Neural progenitor cell (in vitro differentiated cells): ENCODE measurements around the gene RIPOR3. TPM values are rescaled to one million over a fixed set of nuclear protein-coding genes. Genes with fewer than 3 reads are reported as not detected.

ENCODE experiments used
- DNase-seq: peaks from one replicate; pipeline ENCODE4 v3.0.0-alpha.2; 2016; ENCODE audit warnings: low spot score
- H2AFZ ChIP-seq: fragments of 200-600 bp; sonication (generic); replicated peaks from 2 replicates; pipeline ENCODE4 v1.6.1; 2016; ENCODE audit warnings: antibody characterized with exemption
- H3F3A ChIP-seq: fragments of 200-600 bp; sonication (generic); 2 replicates; pipeline ENCODE4 v1.6.1; 2016; ENCODE audit warnings: antibody characterized with exemption, low read depth
- H3K27ac ChIP-seq: fragments of 200-600 bp; sonication (generic); 2 replicates; pipeline ENCODE4 v1.5.1; 2016; ENCODE audit warnings: mild to moderate bottlenecking
- H3K27me3 ChIP-seq: fragments of 200-600 bp; sonication (generic); 2 replicates; pipeline ENCODE4 v1.6.1; 2016; ENCODE audit warnings: mild to moderate bottlenecking, moderate library complexity
- H3K36me3 ChIP-seq: fragments of 200-600 bp; sonication (generic); 2 replicates; pipeline ENCODE4 v1.5.1; 2016
- H3K4me1 ChIP-seq: fragments of 200-600 bp; sonication (generic); 2 replicates; pipeline ENCODE4 v1.6.1; 2016; ENCODE audit warnings: mixed run types
- H3K4me2 ChIP-seq: fragments of 200-600 bp; sonication (generic); 2 replicates; pipeline ENCODE4 v1.6.1; 2016
- H3K4me3 ChIP-seq: fragments of 200-600 bp; sonication (generic); 2 replicates; pipeline ENCODE4 v1.5.1; 2016
- H3K79me2 ChIP-seq: fragments of 200-600 bp; sonication (generic); 2 replicates; pipeline ENCODE4 v1.6.1; 2016; ENCODE audit warnings: low read depth
- H3K9ac ChIP-seq: fragments of 200-600 bp; sonication (generic); 2 replicates; pipeline ENCODE4 v1.6.1; 2016
- H3K9me3 ChIP-seq: fragments of 200-600 bp; sonication (generic); 2 replicates; pipeline ENCODE4 v1.5.1; 2016; ENCODE audit warnings: low read depth
- H4K20me1 ChIP-seq: fragments of 200-600 bp; sonication (generic); 2 replicates; pipeline ENCODE4 v1.6.1; 2016; ENCODE audit warnings: low read depth
- H3K27ac Mint-ChIP-seq: 3 replicates; pipeline ENCODE4 v1.8.0; 2021; ENCODE audit warnings: mixed read lengths
- H3K27me3 Mint-ChIP-seq: 2 replicates; pipeline ENCODE4 v1.8.0; 2022; ENCODE audit warnings: low read depth, mild to moderate bottlenecking, inconsistent platforms, moderate library complexity, mixed read lengths; ENCODE audit not compliant: insufficient read depth
- H3K36me3 Mint-ChIP-seq: 3 replicates; pipeline ENCODE4 v1.8.0; 2021; ENCODE audit warnings: mixed read lengths
- H3K4me1 Mint-ChIP-seq: 3 replicates; pipeline ENCODE4 v1.8.0; 2021; ENCODE audit warnings: mixed read lengths
- H3K4me3 Mint-ChIP-seq: 3 replicates; pipeline ENCODE4 v1.8.0; 2021; ENCODE audit warnings: mild to moderate bottlenecking, moderate library complexity, mixed read lengths
- H3K9me3 Mint-ChIP-seq: 3 replicates; pipeline ENCODE4 v1.8.0; 2020; ENCODE audit warnings: mixed read lengths
- EZH2 ChIP-seq: fragments of 200-600 bp; sonication (generic); IDR thresholded peaks from 2 replicates; pipeline ENCODE4 v1.6.1; 2017; ENCODE audit warnings: antibody characterized with exemption, mild to moderate bottlenecking, moderate library complexity
- EZH2phosphoT487 ChIP-seq: fragments of 200-600 bp; sonication (generic); IDR thresholded peaks from 2 replicates; pipeline ENCODE4 v1.6.1; 2017; ENCODE audit warnings: antibody characterized with exemption
- total RNA-seq: library from RNA; depleted of rRNA; stranded (reverse); fragments of >200 nt; gene quantifications from 2 replicates; pipeline ENCODE4 v1.2.3, GENCODE V29; 2015; ENCODE audit warnings: low replicate concordance
- TF ChIP-seq, protein P1 (sequence below): fragments of 200-600 bp; sonication (generic); IDR thresholded peaks from 2 replicates; pipeline ENCODE4 v1.5.1; 2017; ENCODE audit warnings: antibody characterized with exemption, mild to moderate bottlenecking

Gene RIPOR3
- total RNA-seq, 1 donor from 2014 or later = 1.2 TPM

DNA sequence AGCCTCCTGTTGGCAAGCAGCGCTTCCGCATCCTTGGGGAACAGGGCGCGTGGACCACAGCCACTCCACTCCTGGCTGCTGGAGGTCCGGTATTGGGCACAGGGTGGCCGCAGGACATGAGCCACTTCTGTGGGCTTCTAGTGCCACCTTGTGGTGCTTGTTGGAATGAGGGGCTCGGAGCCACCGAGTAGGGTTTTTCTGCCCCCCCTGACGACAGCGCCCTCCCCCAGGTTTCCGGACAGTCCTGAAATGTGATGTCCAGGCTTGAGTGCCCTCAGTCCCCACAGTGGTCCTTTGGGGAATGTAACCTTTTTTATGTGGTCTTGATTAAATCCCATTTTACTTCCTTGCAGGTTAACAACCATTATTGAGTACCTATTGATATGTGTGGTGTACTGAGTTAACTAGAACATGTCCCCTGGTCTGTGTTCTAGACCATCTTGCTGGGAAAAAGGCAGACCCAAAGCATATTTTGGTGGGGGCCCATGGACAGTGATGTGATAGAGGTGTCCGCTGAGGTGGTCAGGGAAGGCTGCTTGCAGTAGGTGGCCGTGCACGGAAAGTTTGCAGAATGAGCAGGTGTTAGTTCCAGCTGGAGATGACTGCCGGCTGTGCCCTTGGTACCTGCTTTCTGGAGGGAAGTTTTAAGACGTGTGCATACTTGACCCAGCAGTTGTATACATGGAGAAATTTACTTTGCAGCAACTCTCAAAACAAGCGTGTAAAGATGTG lies 111.2 kb downstream of the RIPOR3 start:
- Histone ChIP-seq H3K27ac (no peak overlapping the region), H3K27me3 (no peaks in the 10 kb centered on the region), H3K9ac (no peak overlapping the region), H3K36me3 (no peaks in the 10 kb centered on the region), H3K4me2 (no peak overlapping the region), H3K4me3 (no peak overlapping the region), H4K20me1 (peaks cover 11% of the 10 kb centered on the region), H2AFZ (no peak overlapping the region), H3K4me1 (peaks cover 10% of the 10 kb centered on the region), H3K79me2 (no peaks in the 10 kb centered on the region), H3F3A (peaks cover 4% of the 10 kb centered on the region), H3K9me3 (no peaks in the 10 kb centered on the region)
- peak; percentile 78 for DNase-seq
- Mint-ChIP-seq H3K4me1 (no peaks in the 10 kb centered on the region), H3K27me3 (peaks cover 2% of the 10 kb centered on the region), H3K27ac (no peak overlapping the region), H3K36me3 (peaks cover 26% of the 10 kb centered on the region), H3K9me3 (no peaks in the 10 kb centered on the region), H3K4me3 (no peak overlapping the region)
- TF ChIP-seq EZH2phosphoT487 = no peak
- TF ChIP-seq, protein P1, sequence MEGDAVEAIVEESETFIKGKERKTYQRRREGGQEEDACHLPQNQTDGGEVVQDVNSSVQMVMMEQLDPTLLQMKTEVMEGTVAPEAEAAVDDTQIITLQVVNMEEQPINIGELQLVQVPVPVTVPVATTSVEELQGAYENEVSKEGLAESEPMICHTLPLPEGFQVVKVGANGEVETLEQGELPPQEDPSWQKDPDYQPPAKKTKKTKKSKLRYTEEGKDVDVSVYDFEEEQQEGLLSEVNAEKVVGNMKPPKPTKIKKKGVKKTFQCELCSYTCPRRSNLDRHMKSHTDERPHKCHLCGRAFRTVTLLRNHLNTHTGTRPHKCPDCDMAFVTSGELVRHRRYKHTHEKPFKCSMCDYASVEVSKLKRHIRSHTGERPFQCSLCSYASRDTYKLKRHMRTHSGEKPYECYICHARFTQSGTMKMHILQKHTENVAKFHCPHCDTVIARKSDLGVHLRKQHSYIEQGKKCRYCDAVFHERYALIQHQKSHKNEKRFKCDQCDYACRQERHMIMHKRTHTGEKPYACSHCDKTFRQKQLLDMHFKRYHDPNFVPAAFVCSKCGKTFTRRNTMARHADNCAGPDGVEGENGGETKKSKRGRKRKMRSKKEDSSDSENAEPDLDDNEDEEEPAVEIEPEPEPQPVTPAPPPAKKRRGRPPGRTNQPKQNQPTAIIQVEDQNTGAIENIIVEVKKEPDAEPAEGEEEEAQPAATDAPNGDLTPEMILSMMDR = peak; percentile 89

DNA sequence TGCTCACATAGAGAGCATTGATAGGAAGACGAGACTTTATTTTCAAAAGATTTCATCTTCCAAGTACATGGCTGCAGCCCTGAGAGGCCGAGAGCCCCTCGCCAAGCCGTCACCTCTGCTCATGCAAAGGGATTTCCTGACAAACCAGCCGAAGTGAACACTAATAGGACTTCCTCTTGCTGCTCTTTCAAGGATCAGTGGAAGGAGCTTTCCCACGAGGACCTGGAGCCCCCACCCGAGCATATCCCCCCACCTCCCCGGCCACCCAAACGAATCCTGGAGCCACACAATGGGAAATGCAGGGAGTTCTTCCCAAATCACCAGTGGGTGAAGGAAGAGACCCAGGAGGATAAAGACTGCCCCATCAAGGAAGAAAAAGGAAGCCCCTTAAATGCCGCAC lies 111.8 kb downstream of the RIPOR3 start:
- Histone ChIP-seq H3K9me3 (no peaks in the 10 kb centered on the region), H3K4me3 (no peak overlapping the region), H3K36me3 (no peaks in the 10 kb centered on the region), H4K20me1 (peaks cover 11% of the 10 kb centered on the region), H3K79me2 (no peaks in the 10 kb centered on the region), H3K4me1 (peaks cover 10% of the 10 kb centered on the region), H3K27ac (no peak overlapping the region), H3K27me3 (no peaks in the 10 kb centered on the region), H3K4me2 (no peak overlapping the region), H3K9ac (no peak overlapping the region), H3F3A (peaks cover 4% of the 10 kb centered on the region), H2AFZ (no peak overlapping the region)
- Mint-ChIP-seq H3K4me1 (peaks cover 2% of the 10 kb centered on the region), H3K4me3 (no peak overlapping the region), H3K36me3 (peaks cover 26% of the 10 kb centered on the region), H3K27ac (no peak overlapping the region), H3K9me3 (no peaks in the 10 kb centered on the region), H3K27me3 (peaks cover 2% of the 10 kb centered on the region)
- DNase-seq = no peak
- TF ChIP-seq EZH2 (no peak), EZH2phosphoT487 (no peak)
- TF ChIP-seq, protein P1 = no peak

DNA sequence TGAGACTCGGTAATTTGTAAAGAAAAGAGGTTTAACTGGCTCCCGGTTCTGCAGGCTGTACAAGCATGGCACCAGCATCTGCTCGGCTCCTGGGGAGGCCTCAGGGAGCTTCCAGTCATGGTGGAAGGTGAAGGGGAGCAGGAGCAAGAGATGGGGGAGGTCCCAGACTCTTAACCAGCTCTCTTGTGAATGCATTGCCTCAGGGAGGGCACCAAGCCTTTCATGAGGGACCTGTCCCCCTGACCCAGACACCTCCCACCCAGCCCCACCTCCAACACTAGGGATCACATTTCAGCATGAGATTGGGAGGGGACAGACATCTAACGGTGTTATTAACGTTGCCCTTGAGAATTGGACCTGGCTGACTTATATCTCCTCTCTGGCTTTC lies 112.6 kb downstream of the RIPOR3 start:
- Histone ChIP-seq H4K20me1 (peaks cover 11% of the 10 kb centered on the region), H3K4me3 (no peak overlapping the region), H3K27me3 (no peaks in the 10 kb centered on the region), H2AFZ (no peak overlapping the region), H3F3A (peaks cover 4% of the 10 kb centered on the region), H3K9me3 (no peaks in the 10 kb centered on the region), H3K4me2 (no peak overlapping the region), H3K79me2 (no peaks in the 10 kb centered on the region), H3K4me1 (peaks cover 10% of the 10 kb centered on the region), H3K27ac (no peak overlapping the region), H3K9ac (no peak overlapping the region), H3K36me3 (no peaks in the 10 kb centered on the region)
- DNase-seq = no peak
- no peak overlapping the region for H3K4me3 Mint-ChIP-seq
- H3K4me1 Mint-ChIP-seq = peaks cover 8% of the 10 kb centered on the region
- no peaks in the 10 kb centered on the region for H3K9me3 Mint-ChIP-seq
- peaks cover 25% of the 10 kb centered on the region for H3K36me3 Mint-ChIP-seq
- H3K27me3 Mint-ChIP-seq = peaks cover 2% of the 10 kb centered on the region
- no peak overlapping the region for H3K27ac Mint-ChIP-seq
- TF ChIP-seq EZH2phosphoT487 (no peak), EZH2 (no peak)
- TF ChIP-seq, protein P1 = no peak
